GM19324 (cell line): ENCODE measurements around the gene CIDEC.
"Not testable (repeated sequence)": the region's sequence is repeated elsewhere in the genome, so short reads cannot be mapped to it uniquely, and the experiment has no call there.

ENCODE experiments used
- ATAC-seq: cut with Tn5 transposase; IDR thresholded peaks from one replicate; pipeline ENCODE4 v1.9.1; 2021; ENCODE audit warnings: mild to moderate bottlenecking, moderate library complexity; ENCODE audit not compliant: unreplicated experiment, low FRiP score

CIDEC gene

GRCh38 chr3:9881441-9881840, 1.4 kb upstream of the CIDEC start:
- ATAC-seq, result no peak

GRCh38 chr3:9878700-9879099, 1.4 kb downstream of the CIDEC start:
- ATAC-seq, result no peak

- no peak for ATAC-seq
Measured at GRCh38 chr3:9876991-9877390, 3.1 kb downstream of the CIDEC start.

GRCh38 chr3:9876255-9876654, 3.8 kb downstream of the CIDEC start:
- not testable (repeated sequence) for ATAC-seq

- no peak for ATAC-seq
Measured at GRCh38 chr3:9875448-9875847, 4.6 kb downstream of the CIDEC start.

- ATAC-seq, result not testable (repeated sequence)
Measured at GRCh38 chr3:9872067-9872466, 8.0 kb downstream of the CIDEC start.

- ATAC-seq, result no peak
Measured at GRCh38 chr3:9870978-9871377, 9.1 kb downstream of the CIDEC start.

- ATAC-seq, result no peak
Measured at GRCh38 chr3:9869955-9870354, 10.1 kb downstream of the CIDEC start.

GRCh38 chr3:9867106-9867505, 12.9 kb downstream of the CIDEC start:
- ATAC-seq, result no peak

- ATAC-seq, result no peak
Measured at GRCh38 chr3:9866639-9867038, 13.4 kb downstream of the CIDEC start.

- not testable (repeated sequence) for ATAC-seq
Measured at GRCh38 chr3:9865125-9865637, 14.9 kb downstream of the CIDEC start.

- ATAC-seq, result no peak
Measured at GRCh38 chr3:9864200-9864927, 15.7 kb downstream of the CIDEC start.

GRCh38 chr3:9863058-9863772, 16.8 kb downstream of the CIDEC start:
- no peak for ATAC-seq

- no peak for ATAC-seq
Measured at GRCh38 chr3:9862391-9863057, 17.5 kb downstream of the CIDEC start.

GRCh38 chr3:9861626-9862130, 18.4 kb downstream of the CIDEC start:
- no peak for ATAC-seq

GRCh38 chr3:9861201-9861600, 18.9 kb downstream of the CIDEC start:
- no peak for ATAC-seq

- ATAC-seq, result no peak
Measured at GRCh38 chr3:9859530-9860025, 20.5 kb downstream of the CIDEC start.

GRCh38 chr3:9855594-9855993, 24.5 kb downstream of the CIDEC start:
- no peak for ATAC-seq

- not testable (repeated sequence) for ATAC-seq
Measured at GRCh38 chr3:9854291-9854940, 25.6 kb downstream of the CIDEC start.

GRCh38 chr3:9852528-9852927, 27.5 kb downstream of the CIDEC start:
- ATAC-seq, result no peak
